Caco-2 (cell line): ENCODE data around the gene NALCN. TPM values are rescaled to one million over a fixed set of nuclear protein-coding genes. Genes with fewer than 3 reads are reported as not detected.

ENCODE experiments used
- BruUV-seq: library from RNA; stranded (reverse); fragments of 400-500 nt; replicated peaks from 2 replicates; lab custom pipeline; 2021; lab: Mats Ljungman, UMichigan
- CTCF ChIA-PET: fragments of 300-600 bp; sonication (Branson Sonifier 250); formaldehyde crosslinking; loops from one replicate; lab custom pipeline; 2022; ENCODE audit warnings: antibody characterized with exemption; lab: Charles Lee
- POLR2A ChIA-PET: fragments of 300-600 bp; sonication (Branson Sonifier 250); formaldehyde crosslinking; loops from one replicate; lab custom pipeline; 2022; ENCODE audit warnings: antibody characterized with exemption; lab: Charles Lee
- DNase-seq, 2 experiments: peaks; one replicate each; pipeline versions ENCODE4 v3.0.0 to v3.0.0-alpha.2; 2020 to 2022
- H3K27me3 ChIP-seq: replicated peaks from 2 replicates; pipeline ENCODE4 v1.6.0; 2011; ENCODE audit warnings: low read length; ENCODE audit not compliant: control insufficient read depth, insufficient read depth
- H3K36me3 ChIP-seq: 2 replicates; pipeline ENCODE4 v1.5.1; 2011; ENCODE audit warnings: low read length; ENCODE audit not compliant: control insufficient read depth, insufficient read depth
- H3K4me1 ChIP-seq: fragments of 250-450 bp; sonication (Bioruptor Pico); 2 replicates; pipeline ENCODE4 v1.5.1; 2020; ENCODE audit warnings: mild to moderate bottlenecking
- H3K4me3 ChIP-seq: 2 replicates; pipeline ENCODE4 v1.5.1; 2011; ENCODE audit warnings: low read depth, mild to moderate bottlenecking, control low read depth, low read length
- H3K9me3 ChIP-seq: fragments of 250-450 bp; sonication (Bioruptor Pico); 2 replicates; pipeline ENCODE4 v1.5.1; 2020; ENCODE audit warnings: mild to moderate bottlenecking, moderate library complexity
- H3K27ac Mint-ChIP-seq: one replicate; pipeline ENCODE4 v1.8.0; 2022; ENCODE audit warnings: mixed read lengths; ENCODE audit not compliant: unreplicated experiment
- H3K27me3 Mint-ChIP-seq: one replicate; pipeline ENCODE4 v1.8.0; 2022; ENCODE audit warnings: mixed read lengths; ENCODE audit not compliant: insufficient read depth, unreplicated experiment
- H3K36me3 Mint-ChIP-seq: one replicate; pipeline ENCODE4 v1.8.0; 2022; ENCODE audit warnings: mild to moderate bottlenecking, mixed read lengths; ENCODE audit not compliant: insufficient read depth, unreplicated experiment
- H3K4me1 Mint-ChIP-seq: one replicate; pipeline ENCODE4 v1.8.0; 2022; ENCODE audit warnings: low read depth, mixed read lengths; ENCODE audit not compliant: unreplicated experiment
- H3K4me3 Mint-ChIP-seq: one replicate; pipeline ENCODE4 v1.8.0; 2022; ENCODE audit warnings: mild to moderate bottlenecking, moderate library complexity, mixed read lengths; ENCODE audit not compliant: unreplicated experiment
- H3K9me3 Mint-ChIP-seq: one replicate; pipeline ENCODE4 v1.8.0; 2022; ENCODE audit warnings: mixed read lengths; ENCODE audit not compliant: unreplicated experiment
- CTCF ChIP-seq, 2 experiments: fragments of 200-600 bp in 1 of 2; IDR thresholded peaks; 1 replicate in 1 of 2; 2 replicates in 1 of 2; pipeline versions ENCODE4 v1.5.1 to v1.8.0; 2011 to 2022; ENCODE audit warnings: antibody characterized with exemption in 1 of 2, control low read depth in 1 of 2, inconsistent platforms in 1 of 2, low read depth in 1 of 2, low read length in 1 of 2, mild to moderate bottlenecking in 1 of 2, moderate library complexity in 1 of 2; ENCODE audit not compliant: insufficient read depth in 1 of 2, severe bottlenecking in 1 of 2, unreplicated experiment in 1 of 2
- intact Hi-C: fragments of 100-400 bp; cut with micrococcal nuclease; formaldehyde crosslinking; loops from one replicate; pipeline ENCODE4 v1.10.0; 2022; ENCODE audit not compliant: unreplicated experiment
- total RNA-seq: library from RNA; stranded (reverse); gene quantifications from 2 replicates; pipeline ENCODE4 v1.2.3, GENCODE V29; 2022

NALCN gene
- total RNA-seq, 1 experiment from 2014 or later, result not detected

- Mint-ChIP-seq H3K27me3 (peaks cover 6% of the 10 kb centered on the region), H3K4me3 (no peak overlapping the region), H3K4me1 (no peaks in the 10 kb centered on the region), H3K27ac (no peak overlapping the region), H3K9me3 (no peaks in the 10 kb centered on the region), H3K36me3 (no peaks in the 10 kb centered on the region)
- H3K9me3 ChIP-seq, result no peaks in the 10 kb centered on the region
- no peak for TF ChIP-seq CTCF (IDR thresholded peaks at IDR 0.05; ENCODE audit: insufficient read depth in 1 of 2, low read depth in 1 of 2, low read length in 1 of 2, severe bottlenecking in 1 of 2, unreplicated experiment in 1 of 2)
- no peak overlapping the region for H3K4me3 ChIP-seq
- DNase-seq, result no peak
- no peaks in the 10 kb centered on the region for H3K36me3 ChIP-seq
- ChIA-PET POLR2A (no interaction called here), CTCF (no interaction called here)
- no TSS peak for BruUV-seq
- H3K27me3 ChIP-seq, result no peaks in the 10 kb centered on the region; the same call in 1 of the 2 replicates
- no peaks in the 10 kb centered on the region; the same call in 1 of the 2 replicates for H3K4me1 ChIP-seq
- intact Hi-C loops, result no loop called here
Observed at GRCh38 chr13:101455863-101456262, 39.6 kb upstream of the NALCN start.

- H3K27me3 Mint-ChIP-seq, result peaks cover 2% of the 10 kb centered on the region
- no peaks in the 10 kb centered on the region for H3K36me3 ChIP-seq
- H3K4me3 Mint-ChIP-seq, result no peak overlapping the region
- no peaks in the 10 kb centered on the region for H3K36me3 Mint-ChIP-seq
- no peak for DNase-seq
- no peaks in the 10 kb centered on the region; the same call in 1 of the 2 replicates for H3K4me1 ChIP-seq
- H3K9me3 Mint-ChIP-seq, result no peaks in the 10 kb centered on the region
- CTCF ChIA-PET, result no interaction called here
- H3K4me1 Mint-ChIP-seq, result no peaks in the 10 kb centered on the region
- no peak overlapping the region for H3K27ac Mint-ChIP-seq
- intact Hi-C loops, result no loop called here
- H3K9me3 ChIP-seq, result no peaks in the 10 kb centered on the region
- no peaks in the 10 kb centered on the region; the same call in 1 of the 2 replicates for H3K27me3 ChIP-seq
- no peak overlapping the region for H3K4me3 ChIP-seq
- TF ChIP-seq CTCF (IDR thresholded peaks at IDR 0.05; ENCODE audit: insufficient read depth in 1 of 2, low read depth in 1 of 2, low read length in 1 of 2, severe bottlenecking in 1 of 2, unreplicated experiment in 1 of 2), result no peak
- BruUV-seq, result no TSS peak
- POLR2A ChIA-PET, result no interaction called here
Observed at GRCh38 chr13:101454767-101455166, 38.5 kb upstream of the NALCN start.

DNA sequence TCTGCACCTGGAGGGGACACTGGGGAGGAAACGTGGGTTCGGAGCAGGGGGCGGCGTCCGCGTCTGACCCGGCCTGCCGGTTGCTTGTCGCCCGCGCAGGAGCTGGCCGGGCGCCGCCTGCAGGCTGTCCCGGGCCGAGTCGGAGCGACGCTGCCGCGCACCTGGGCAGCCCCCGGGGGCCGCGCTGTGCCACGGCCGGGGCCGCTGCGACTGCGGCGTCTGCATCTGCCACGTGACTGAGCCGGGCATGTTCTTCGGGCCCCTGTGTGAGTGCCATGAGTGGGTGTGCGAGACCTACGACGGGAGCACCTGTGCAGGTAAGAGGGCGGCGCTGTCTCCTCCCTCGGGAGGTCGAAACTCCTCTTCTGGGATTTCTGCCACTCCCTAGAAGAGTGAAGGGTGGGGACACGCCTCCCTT is 37.5 kb upstream of the NALCN start:
- Mint-ChIP-seq H3K4me3 (no peak overlapping the region), H3K4me1 (no peaks in the 10 kb centered on the region), H3K27ac (no peak overlapping the region), H3K36me3 (no peaks in the 10 kb centered on the region), H3K27me3 (peaks cover 2% of the 10 kb centered on the region), H3K9me3 (no peaks in the 10 kb centered on the region)
- POLR2A ChIA-PET, result no interaction called here
- intact Hi-C loops, result no loop called here
- no peaks in the 10 kb centered on the region for H3K36me3 ChIP-seq
- no peak for TF ChIP-seq CTCF (IDR thresholded peaks at IDR 0.05; ENCODE audit: insufficient read depth in 1 of 2, low read depth in 1 of 2, low read length in 1 of 2, severe bottlenecking in 1 of 2, unreplicated experiment in 1 of 2)
- H3K27me3 ChIP-seq, result no peaks in the 10 kb centered on the region; the same call in 1 of the 2 replicates
- CTCF ChIA-PET, result no interaction called here
- no TSS peak for BruUV-seq
- no peaks in the 10 kb centered on the region for H3K9me3 ChIP-seq
- H3K4me3 ChIP-seq, result no peak overlapping the region
- H3K4me1 ChIP-seq, result no peaks in the 10 kb centered on the region; the same call in 1 of the 2 replicates
- DNase-seq, result no peak
